Measurements from ENCODE around the gene EXT2.

Gene EXT2

DNA sequence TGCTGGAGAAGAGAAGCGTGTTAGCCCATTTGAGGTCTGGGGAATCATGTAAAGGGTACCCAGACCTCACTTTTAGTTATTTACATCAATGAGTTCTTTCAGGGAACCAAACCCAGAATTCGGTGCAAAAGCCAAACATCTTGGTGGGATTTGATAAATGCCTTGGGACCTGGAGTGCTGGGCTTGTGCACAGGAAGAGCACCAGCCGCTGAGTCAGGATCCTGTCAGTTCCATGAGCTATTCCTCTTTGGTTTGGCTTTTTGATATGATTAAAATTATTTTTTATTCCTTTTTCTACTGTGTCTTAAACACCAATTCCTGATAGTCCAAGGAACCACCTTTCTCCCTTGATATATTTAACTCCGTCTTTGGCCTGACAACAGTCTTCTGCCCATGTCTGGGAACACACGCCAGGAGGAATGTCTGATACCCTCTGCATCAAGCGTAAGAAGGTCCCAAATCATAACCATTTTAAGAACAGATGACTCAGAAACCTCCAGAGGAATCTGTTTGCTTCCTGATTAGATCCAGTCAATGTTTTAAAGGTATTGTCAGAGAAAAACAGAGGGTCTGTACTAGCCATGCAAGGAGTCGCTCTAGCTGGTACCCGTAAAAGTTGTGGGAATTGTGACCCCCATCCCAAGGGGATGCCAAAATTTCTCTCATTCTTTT, 149.3 kb downstream of the EXT2 start:
- H3K4me3 ChIP-seq (ENCODE audit: low read length), result no peak overlapping the region
- no peak overlapping the region for H3K9ac ChIP-seq (ENCODE audit: low read length)
- H3K36me3 ChIP-seq (replicated peaks; ENCODE audit: low read depth, low read length), result peaks cover 12% of the 10 kb centered on the region
- H3K4me1 ChIP-seq (ENCODE audit: low read length), result peaks cover 17% of the 10 kb centered on the region
- no peaks in the 10 kb centered on the region for H3K9me3 ChIP-seq (ENCODE audit: insufficient read depth, low read length)
- H3K4me2 ChIP-seq (ENCODE audit: low read length), result peak overlapping the region; percentile 37; the same call in 1 of the 2 replicates
- H3K27ac ChIP-seq (ENCODE audit: low read length), result no peak overlapping the region
- H2AFZ ChIP-seq (ENCODE audit: low read depth, low read length), result no peak overlapping the region
- H4K20me1 ChIP-seq (ENCODE audit: insufficient read depth, low read length), result no peaks in the 10 kb centered on the region
- TF ChIP-seq, protein P1, sequence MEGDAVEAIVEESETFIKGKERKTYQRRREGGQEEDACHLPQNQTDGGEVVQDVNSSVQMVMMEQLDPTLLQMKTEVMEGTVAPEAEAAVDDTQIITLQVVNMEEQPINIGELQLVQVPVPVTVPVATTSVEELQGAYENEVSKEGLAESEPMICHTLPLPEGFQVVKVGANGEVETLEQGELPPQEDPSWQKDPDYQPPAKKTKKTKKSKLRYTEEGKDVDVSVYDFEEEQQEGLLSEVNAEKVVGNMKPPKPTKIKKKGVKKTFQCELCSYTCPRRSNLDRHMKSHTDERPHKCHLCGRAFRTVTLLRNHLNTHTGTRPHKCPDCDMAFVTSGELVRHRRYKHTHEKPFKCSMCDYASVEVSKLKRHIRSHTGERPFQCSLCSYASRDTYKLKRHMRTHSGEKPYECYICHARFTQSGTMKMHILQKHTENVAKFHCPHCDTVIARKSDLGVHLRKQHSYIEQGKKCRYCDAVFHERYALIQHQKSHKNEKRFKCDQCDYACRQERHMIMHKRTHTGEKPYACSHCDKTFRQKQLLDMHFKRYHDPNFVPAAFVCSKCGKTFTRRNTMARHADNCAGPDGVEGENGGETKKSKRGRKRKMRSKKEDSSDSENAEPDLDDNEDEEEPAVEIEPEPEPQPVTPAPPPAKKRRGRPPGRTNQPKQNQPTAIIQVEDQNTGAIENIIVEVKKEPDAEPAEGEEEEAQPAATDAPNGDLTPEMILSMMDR (IDR thresholded peaks at IDR 0.05; ENCODE audit: low read depth, low read length), result no peak
- no peak for TF ChIP-seq EZH2phosphoT487 (IDR thresholded peaks at IDR 0.05; ENCODE audit: low read depth)
- no peaks in the 10 kb centered on the region for H3K27me3 ChIP-seq (ENCODE audit: low read depth, low read length)
- no peaks in the 10 kb centered on the region for H3K79me2 ChIP-seq (ENCODE audit: low read length)

DNA sequence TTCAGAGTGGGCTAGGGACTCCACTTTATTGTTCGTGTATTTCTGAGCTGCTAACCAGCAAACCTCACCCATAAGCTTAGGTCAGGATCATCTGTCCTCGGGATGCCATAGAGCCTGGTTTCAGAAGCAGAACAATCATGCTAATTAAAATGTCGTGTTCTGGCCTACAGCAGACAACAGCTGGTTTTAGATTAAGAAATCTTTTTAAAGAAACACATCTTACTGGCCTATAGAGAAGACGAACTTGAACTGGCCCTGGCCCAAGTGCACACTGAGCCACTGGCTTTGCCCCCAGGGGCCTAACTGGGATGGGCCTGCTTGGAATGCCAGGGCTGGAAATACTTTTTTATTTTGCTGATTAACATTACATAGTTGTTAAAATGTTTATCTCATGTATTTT, 151.2 kb downstream of the EXT2 start:
- Histone ChIP-seq H3K79me2 (ENCODE audit: low read length) (no peaks in the 10 kb centered on the region), H4K20me1 (ENCODE audit: insufficient read depth, low read length) (no peaks in the 10 kb centered on the region), H3K9ac (ENCODE audit: low read length) (no peak overlapping the region), H3K4me1 (ENCODE audit: low read length) (peaks cover 17% of the 10 kb centered on the region), H2AFZ (ENCODE audit: low read depth, low read length) (no peak overlapping the region), H3K4me3 (ENCODE audit: low read length) (no peak overlapping the region), H3K27ac (ENCODE audit: low read length) (no peak overlapping the region), H3K36me3 (replicated peaks; ENCODE audit: low read depth, low read length) (peaks cover 19% of the 10 kb centered on the region), H3K27me3 (ENCODE audit: low read depth, low read length) (no peaks in the 10 kb centered on the region), H3K9me3 (ENCODE audit: insufficient read depth, low read length) (no peaks in the 10 kb centered on the region), H3K4me2 (ENCODE audit: low read length) (no peak overlapping the region)
- no peak for TF ChIP-seq EZH2phosphoT487 (IDR thresholded peaks at IDR 0.05; ENCODE audit: low read depth)
- TF ChIP-seq, protein P1 (IDR thresholded peaks at IDR 0.05; ENCODE audit: low read depth, low read length), result no peak

DNA sequence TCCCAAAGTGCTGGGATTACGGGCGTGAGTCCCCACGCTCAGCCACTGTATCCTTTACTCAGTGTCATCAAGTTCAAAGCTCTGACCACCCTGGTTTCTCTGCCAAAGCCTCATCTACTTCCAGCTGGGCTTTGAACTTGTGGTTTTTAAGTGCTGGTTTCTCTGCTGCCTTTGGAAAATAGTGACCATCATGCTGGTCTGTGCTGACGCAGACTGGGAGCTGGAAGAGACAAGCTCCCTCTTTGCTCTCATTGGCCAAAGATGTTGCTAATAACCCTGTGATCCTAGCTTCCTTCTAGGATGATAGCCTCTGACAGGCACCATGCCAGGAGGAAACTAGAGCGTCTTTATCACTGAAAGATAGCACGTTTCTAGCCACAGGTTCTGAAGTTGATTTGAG, 152.0 kb downstream of the EXT2 start:
- H3K4me3 ChIP-seq (ENCODE audit: low read length), result no peak overlapping the region
- H3K79me2 ChIP-seq (ENCODE audit: low read length), result no peaks in the 10 kb centered on the region
- H3K27me3 ChIP-seq (ENCODE audit: low read depth, low read length), result no peaks in the 10 kb centered on the region
- H3K4me2 ChIP-seq (ENCODE audit: low read length), result no peak overlapping the region
- TF ChIP-seq, protein P1 (IDR thresholded peaks at IDR 0.05; ENCODE audit: low read depth, low read length), result no peak
- TF ChIP-seq EZH2phosphoT487 (IDR thresholded peaks at IDR 0.05; ENCODE audit: low read depth), result no peak
- no peak overlapping the region for H3K9ac ChIP-seq (ENCODE audit: low read length)
- H3K36me3 ChIP-seq (replicated peaks; ENCODE audit: low read depth, low read length), result peaks cover 25% of the 10 kb centered on the region
- no peak overlapping the region for H2AFZ ChIP-seq (ENCODE audit: low read depth, low read length)
- H3K9me3 ChIP-seq (ENCODE audit: insufficient read depth, low read length), result peaks cover 5% of the 10 kb centered on the region; the same call in 1 of the 2 replicates
- H4K20me1 ChIP-seq (ENCODE audit: insufficient read depth, low read length), result no peaks in the 10 kb centered on the region
- no peak overlapping the region for H3K27ac ChIP-seq (ENCODE audit: low read length)
- H3K4me1 ChIP-seq (ENCODE audit: low read length), result peaks cover 17% of the 10 kb centered on the region

DNA sequence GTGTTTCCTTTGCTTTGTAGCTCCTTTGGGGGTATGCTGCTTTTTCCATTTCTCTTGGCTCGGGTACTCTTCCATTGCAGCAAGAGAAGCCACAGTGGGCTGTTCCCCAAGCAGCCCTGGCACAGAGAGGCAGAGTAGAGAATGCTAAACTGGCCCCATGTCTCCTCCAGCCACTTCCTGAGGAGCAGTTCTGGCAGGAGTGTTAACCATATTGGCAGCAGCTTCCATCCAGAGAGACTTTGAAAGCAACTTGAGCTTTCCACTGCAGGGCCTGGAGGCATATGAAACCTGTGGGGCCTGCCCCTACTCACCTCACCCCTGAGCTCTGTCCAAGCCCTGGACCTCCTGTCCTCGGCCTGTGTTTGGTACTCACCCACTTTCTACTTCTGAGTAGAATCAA, 152.6 kb downstream of the EXT2 start:
- H3K27ac ChIP-seq (ENCODE audit: low read length), result no peak overlapping the region
- H3K36me3 ChIP-seq (replicated peaks; ENCODE audit: low read depth, low read length), result peaks cover 30% of the 10 kb centered on the region
- H3K4me1 ChIP-seq (ENCODE audit: low read length), result peaks cover 17% of the 10 kb centered on the region
- no peaks in the 10 kb centered on the region for H3K27me3 ChIP-seq (ENCODE audit: low read depth, low read length)
- H3K79me2 ChIP-seq (ENCODE audit: low read length), result no peaks in the 10 kb centered on the region
- no peaks in the 10 kb centered on the region for H4K20me1 ChIP-seq (ENCODE audit: insufficient read depth, low read length)
- no peak overlapping the region for H2AFZ ChIP-seq (ENCODE audit: low read depth, low read length)
- H3K9ac ChIP-seq (ENCODE audit: low read length), result no peak overlapping the region
- H3K4me2 ChIP-seq (ENCODE audit: low read length), result no peak overlapping the region
- H3K9me3 ChIP-seq (ENCODE audit: insufficient read depth, low read length), result peaks cover 11% of the 10 kb centered on the region
- no peak for TF ChIP-seq EZH2phosphoT487 (IDR thresholded peaks at IDR 0.05; ENCODE audit: low read depth)
- TF ChIP-seq, protein P1 (IDR thresholded peaks at IDR 0.05; ENCODE audit: low read depth, low read length), result no peak
- H3K4me3 ChIP-seq (ENCODE audit: low read length), result no peak overlapping the region

All from OCI-LY3 (cell line).